HTR-8/SVneo (cell line): ENCODE data around the gene PCDHA9.
A peak's percentile ranks its signal among the peaks of the same experiment; 100 is the strongest.
"Not testable (repeated sequence)": the region's sequence is repeated elsewhere in the genome, so short reads cannot be mapped to it uniquely, and the experiment has no call there.

Experiments
- DNase-seq: peaks from one replicate; pipeline ENCODE4 v3.0.0; 2011; ENCODE audit warnings: low spot score, mixed read lengths; ENCODE audit not compliant: insufficient read length
- FAIRE-seq: peaks from 2 replicates; lab custom pipeline; 2011; peaks lifted over from hg19 to GRCh38; lab: Jason Lieb, UNC

Gene PCDHA9, protein sequence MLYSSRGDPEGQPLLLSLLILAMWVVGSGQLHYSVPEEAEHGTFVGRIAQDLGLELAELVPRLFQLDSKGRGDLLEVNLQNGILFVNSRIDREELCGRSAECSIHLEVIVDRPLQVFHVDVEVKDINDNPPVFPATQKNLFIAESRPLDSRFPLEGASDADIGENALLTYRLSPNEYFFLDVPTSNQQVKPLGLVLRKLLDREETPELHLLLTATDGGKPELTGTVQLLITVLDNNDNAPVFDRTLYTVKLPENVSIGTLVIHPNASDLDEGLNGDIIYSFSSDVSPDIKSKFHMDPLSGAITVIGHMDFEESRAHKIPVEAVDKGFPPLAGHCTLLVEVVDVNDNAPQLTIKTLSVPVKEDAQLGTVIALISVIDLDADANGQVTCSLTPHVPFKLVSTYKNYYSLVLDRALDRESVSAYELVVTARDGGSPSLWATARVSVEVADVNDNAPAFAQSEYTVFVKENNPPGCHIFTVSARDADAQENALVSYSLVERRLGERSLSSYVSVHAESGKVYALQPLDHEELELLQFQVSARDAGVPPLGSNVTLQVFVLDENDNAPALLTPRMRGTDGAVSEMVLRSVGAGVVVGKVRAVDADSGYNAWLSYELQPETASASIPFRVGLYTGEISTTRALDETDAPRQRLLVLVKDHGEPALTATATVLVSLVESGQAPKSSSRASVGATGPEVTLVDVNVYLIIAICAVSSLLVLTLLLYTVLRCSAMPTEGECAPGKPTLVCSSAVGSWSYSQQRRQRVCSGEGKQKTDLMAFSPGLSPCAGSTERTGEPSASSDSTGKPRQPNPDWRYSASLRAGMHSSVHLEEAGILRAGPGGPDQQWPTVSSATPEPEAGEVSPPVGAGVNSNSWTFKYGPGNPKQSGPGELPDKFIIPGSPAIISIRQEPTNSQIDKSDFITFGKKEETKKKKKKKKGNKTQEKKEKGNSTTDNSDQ

DNA sequence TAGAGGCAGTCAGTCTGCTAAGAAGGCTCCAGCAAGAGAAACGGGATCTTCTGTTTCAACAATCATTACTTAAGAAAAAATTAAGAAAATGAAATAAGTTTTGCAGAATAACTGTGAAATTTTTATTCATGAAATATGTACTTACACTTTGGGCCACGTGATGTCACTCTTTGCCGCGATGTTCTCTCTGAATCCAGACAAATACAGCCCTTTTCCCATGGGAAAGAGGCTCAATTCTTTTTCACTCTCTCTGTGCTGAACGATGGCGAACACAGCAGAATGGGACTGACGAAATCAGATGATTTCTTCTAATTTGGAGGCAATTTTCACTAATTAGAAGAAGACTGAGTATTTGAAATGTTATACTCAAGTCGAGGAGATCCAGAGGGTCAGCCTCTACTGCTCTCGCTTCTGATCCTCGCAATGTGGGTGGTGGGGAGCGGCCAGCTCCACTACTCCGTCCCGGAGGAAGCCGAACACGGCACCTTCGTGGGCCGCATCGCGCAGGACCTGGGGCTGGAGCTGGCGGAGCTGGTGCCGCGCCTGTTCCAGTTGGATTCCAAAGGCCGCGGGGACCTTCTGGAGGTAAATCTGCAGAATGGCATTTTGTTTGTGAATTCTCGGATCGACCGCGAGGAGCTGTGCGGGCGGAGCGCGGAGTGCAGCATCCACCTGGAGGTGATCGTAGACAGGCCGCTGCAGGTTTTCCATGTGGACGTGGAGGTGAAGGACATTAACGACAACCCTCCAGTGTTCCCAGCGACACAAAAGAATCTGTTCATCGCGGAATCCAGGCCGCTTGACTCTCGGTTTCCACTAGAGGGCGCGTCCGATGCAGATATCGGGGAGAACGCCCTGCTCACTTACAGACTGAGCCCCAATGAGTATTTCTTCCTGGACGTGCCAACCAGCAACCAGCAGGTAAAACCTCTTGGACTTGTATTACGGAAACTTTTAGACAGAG lies at the start of gene PCDHA9:
TSS of gene PCDHA9 (plus strand) at position 244 of the 964 bp plus-strand sequence. CDS start at position 358, 114 bp downstream.
- not testable (repeated sequence) for FAIRE-seq, DNase-seq

DNA sequence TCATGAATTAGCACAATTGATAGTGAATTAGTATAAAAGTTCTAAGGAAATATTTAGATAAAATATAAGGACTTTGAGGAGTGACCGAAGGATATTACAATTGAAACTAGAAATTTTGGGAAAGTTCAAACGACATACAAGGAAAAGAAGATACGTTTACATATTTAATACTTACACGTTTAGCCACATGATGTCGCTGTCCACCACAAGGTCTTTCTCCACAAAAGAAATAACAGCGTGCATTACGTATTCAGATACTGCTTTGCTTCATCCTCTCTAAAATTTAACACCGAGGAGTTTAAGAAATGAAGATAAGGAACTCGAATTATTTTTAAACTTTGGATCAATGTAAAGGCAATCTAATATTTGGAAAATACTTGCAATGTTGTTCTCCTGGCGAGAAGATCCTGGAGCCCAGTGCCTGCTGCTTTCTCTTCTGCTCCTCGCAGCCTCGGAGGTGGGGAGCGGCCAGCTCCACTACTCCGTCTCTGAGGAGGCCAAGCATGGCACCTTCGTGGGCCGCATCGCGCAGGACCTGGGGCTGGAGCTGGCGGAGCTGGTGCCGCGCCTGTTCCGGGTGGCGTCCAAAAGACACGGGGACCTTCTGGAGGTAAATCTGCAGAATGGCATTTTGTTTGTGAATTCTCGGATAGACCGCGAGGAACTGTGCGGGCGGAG lies 47.2 kb upstream of the PCDHA9 start, which contains the start of gene PCDHA3:
TSS of gene PCDHA3 (plus strand) at position 242 of the 678 bp plus-strand sequence.
- no peak for FAIRE-seq
- DNase-seq: no peak

DNA sequence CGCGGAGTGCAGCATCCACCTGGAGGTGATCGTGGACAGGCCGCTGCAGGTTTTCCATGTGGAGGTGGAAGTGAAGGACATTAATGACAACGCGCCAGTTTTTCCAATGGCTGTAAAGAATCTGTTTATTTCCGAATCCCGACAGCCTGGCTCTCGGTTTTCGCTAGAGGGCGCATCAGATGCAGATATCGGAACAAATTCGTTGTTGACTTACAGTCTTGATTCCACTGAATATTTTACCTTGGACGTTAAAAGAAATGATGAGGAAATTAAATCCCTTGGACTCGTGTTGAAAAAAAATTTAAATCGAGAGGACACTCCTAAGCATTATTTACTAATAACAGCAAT lies 46.7 kb upstream of the PCDHA9 start:
- FAIRE-seq (no peak), DNase-seq (no peak)

GRCh38 chr5:140802381-140802780 lies 45.8 kb upstream of the PCDHA9 start:
- peak; percentile 62 for FAIRE-seq
- DNase-seq: not testable (repeated sequence)

GRCh38 chr5:140802781-140803271 lies 45.4 kb upstream of the PCDHA9 start:
- DNase-seq (no peak), FAIRE-seq (no peak)

DNA sequence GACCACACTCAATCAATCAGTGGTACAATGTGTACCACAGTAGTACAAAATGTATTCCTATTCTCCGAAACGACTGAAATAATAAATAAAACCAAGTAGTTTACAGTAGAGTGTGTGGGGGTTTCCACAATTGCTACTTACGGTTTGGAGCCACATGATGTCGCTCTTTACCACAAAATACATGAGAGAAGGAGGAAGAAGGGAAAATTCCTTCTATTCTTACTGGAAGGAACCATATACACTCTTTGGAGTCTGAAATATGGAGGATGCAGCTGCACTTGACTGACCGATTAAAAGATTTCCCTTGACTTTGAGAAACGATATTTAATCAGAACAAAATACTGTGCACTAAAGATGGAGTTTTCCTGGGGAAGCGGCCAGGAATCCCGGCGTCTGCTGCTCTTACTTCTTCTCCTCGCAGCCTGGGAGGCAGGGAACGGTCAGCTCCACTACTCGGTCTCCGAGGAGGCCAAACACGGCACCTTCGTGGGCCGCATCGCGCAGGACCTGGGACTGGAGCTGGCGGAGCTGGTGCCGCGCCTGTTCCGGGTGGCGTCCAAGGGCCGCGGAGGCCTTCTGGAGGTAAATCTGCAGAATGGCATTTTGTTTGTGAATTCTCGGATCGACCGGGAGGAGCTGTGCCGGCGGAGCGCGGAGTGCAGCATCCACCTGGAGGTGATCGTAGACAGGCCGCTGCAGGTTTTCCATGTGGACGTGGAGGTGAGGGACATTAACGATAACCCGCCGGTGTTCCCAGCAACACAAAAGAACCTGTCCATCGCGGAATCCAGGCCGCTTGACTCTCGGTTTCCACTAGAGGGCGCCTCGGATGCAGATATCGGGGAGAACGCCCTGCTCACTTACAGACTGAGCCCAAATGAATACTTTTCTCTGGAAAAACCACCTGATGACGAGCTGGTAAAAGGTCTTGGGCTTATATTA lies 41.1 kb upstream of the PCDHA9 start, which contains the start of gene PCDHA4:
TSS of gene PCDHA4 (plus strand) at position 235 of the 942 bp plus-strand sequence.
- FAIRE-seq: peak; percentile 63

DNA sequence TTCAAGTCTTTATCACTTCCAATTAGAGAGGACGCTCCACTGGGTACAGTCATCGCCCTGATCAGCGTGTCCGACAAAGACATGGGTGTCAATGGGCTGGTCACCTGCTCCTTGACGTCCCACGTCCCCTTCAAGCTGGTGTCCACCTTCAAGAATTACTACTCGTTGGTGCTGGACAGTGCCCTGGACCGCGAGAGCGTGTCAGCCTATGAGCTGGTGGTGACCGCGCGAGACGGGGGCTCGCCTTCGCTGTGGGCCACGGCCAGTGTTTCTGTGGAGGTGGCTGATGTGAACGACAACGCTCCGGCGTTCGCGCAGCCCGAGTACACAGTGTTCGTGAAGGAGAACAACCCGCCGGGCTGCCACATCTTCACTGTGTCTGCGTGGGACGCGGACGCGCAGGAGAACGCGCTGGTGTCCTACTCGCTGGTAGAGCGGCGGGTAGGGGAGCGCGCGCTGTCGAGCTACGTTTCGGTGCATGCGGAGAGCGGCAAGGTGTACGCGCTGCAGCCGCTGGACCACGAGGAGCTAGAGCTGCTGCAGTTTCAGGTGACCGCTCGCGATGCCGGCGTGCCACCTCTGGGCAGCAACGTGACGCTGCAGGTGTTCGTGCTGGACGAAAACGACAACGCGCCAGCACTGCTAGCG lies 39.8 kb upstream of the PCDHA9 start:
- DNase-seq, FAIRE-seq: not testable (repeated sequence)

More for the DNA sequence above, 41.1 kb upstream of the PCDHA9 start, which contains the start of gene PCDHA4:
- no peak for DNase-seq

DNA sequence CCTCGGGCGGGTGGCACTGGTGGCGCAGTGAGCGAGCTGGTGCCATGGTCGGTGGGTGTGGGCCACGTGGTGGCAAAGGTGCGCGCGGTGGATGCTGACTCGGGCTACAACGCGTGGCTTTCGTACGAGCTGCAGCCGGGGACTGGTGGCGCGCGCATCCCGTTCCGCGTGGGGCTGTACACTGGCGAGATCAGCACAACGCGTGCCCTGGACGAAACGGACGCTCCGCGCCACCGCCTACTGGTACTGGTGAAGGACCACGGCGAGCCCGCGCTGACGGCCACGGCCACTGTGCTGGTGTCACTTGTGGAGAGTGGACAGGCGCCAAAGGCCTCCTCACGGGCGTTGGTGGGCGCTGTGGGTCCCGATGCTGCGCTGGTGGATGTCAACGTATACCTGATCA lies 39.3 kb upstream of the PCDHA9 start:
- DNase-seq (no peak), FAIRE-seq (no peak)

- no peak for FAIRE-seq
- DNase-seq: no peak
These were observed 26.6 kb upstream of the PCDHA9 start, which contains the start of gene PCDHA5 for GRCh38 chr5:140821375-140822280. Gene PCDHA5 (plus strand): TSS chr5:140821613.

- no peak for FAIRE-seq
These were observed 25.9 kb upstream of the PCDHA9 start for GRCh38 chr5:140822281-140822629.

DNA sequence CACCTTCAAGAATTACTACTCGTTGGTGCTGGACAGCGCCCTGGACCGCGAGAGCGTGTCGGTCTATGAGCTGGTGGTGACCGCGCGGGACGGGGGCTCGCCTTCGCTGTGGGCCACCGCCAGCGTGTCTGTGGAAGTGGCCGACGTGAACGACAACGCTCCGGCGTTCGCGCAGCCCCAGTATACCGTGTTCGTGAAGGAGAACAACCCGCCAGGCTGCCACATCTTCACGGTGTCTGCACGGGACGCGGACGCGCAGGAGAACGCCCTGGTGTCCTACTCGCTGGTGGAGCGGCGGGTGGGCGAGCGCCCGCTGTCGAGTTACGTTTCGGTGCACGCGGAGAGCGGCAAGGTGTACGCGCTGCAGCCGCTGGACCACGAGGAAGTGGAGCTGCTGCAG lies 25.2 kb upstream of the PCDHA9 start:
- not testable (repeated sequence) for FAIRE-seq

More at GRCh38 chr5:140822281-140822629, 25.9 kb upstream of the PCDHA9 start:
- DNase-seq: no peak

DNA sequence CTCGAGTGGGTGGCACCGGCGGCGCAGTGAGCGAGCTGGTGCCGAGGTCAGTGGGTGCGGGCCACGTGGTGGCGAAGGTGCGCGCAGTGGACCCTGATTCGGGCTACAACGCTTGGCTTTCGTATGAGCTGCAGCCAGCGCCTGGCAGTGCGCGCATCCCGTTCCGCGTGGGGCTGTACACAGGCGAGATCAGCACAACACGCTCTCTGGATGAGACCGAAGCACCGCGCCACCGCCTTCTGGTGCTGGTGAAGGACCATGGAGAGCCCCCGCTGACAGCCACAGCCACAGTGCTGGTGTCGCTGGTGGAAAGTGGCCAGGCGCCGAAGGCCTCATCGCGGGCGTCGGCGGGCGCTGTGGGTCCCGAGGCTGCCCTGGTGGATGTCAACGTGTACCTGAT lies 24.7 kb upstream of the PCDHA9 start:
- FAIRE-seq: no peak
- no peak for DNase-seq

More for the DNA sequence above, 25.2 kb upstream of the PCDHA9 start:
- DNase-seq: not testable (repeated sequence)

DNA sequence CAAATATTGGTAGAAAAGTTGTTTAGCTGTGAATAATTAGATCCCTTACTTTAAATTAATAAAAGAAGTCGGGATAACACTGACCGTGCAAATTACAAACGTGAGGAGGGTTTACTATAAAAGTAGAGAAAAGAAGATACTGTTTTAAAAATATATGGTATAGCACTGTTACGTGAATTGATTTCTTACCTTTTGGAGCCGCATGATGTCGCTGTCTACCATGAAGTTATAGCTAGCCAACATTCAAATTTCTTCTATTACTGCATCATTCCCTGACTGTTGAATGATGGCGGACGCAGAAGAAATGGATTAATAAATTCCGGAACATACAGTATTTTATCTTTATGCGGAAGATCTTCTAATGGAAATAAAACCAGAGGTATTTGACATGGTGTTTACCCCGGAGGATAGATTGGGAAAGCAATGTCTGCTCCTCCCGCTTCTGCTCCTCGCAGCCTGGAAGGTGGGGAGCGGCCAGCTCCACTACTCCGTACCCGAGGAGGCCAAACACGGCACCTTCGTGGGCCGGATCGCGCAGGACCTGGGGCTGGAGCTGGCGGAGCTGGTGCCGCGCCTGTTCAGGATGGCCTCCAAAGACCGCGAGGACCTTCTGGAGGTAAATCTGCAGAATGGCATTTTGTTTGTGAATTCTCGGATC lies 20.3 kb upstream of the PCDHA9 start, which contains the start of gene PCDHA6:
TSS of gene PCDHA6 (plus strand) at position 257 of the 658 bp plus-strand sequence. CDS start at position 389, 132 bp downstream.
- no peak for FAIRE-seq
- DNase-seq: peak; percentile 32

DNA sequence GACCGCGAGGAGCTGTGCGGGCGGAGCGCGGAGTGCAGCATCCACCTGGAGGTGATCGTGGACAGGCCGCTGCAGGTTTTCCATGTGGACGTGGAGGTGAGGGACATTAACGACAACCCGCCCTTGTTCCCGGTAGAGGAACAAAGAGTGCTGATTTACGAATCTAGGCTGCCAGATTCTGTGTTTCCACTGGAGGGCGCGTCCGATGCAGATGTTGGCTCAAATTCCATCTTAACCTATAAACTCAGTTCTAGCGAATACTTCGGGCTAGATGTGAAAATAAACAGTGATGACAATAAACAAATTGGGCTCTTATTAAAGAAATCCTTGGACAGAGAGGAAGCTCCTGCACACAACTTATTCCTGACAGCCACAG lies 19.8 kb upstream of the PCDHA9 start:
- DNase-seq (no peak), FAIRE-seq (peak; percentile 26)
